ENCODE measurements around the gene RBM15.

Gene RBM15

GRCh38 chr1:110335265-110335664 lies 3.9 kb upstream of the RBM15 start:
- Histone ChIP-seq H3K4me2 (ENCODE audit: low read length) (no peak overlapping the region), H3K4me1 (ENCODE audit: control insufficient read depth, low read length) (peaks cover 18% of the 10 kb centered on the region), H3K27ac (ENCODE audit: low read depth, low read length) (no peak overlapping the region)

GRCh38 chr1:110336300-110337039 lies 2.7 kb upstream of the RBM15 start:
- Histone ChIP-seq H3F3A (ENCODE audit: control insufficient read depth, insufficient read depth) (peaks cover 18% of the 10 kb centered on the region), H3K27ac (ENCODE audit: low read depth, low read length) (no peak overlapping the region), H3K9me2 (replicated peaks; ENCODE audit: control insufficient read depth, low read length) (no peaks in the 10 kb centered on the region), H3K4me2 (ENCODE audit: low read length) (peak overlapping the region; percentile 91), H3K9me3 (ENCODE audit: control insufficient read depth, insufficient read depth, low read length) (no peaks in the 10 kb centered on the region), H3K27me3 (ENCODE audit: control insufficient read depth, low read length) (no peaks in the 10 kb centered on the region), H4K20me1 (ENCODE audit: control insufficient read depth, insufficient read depth, low read depth, low read length) (peaks cover 14% of the 10 kb centered on the region), H3K4me3 (ENCODE audit: low read length) (peak overlapping the region; percentile 91), H3K4me1 (ENCODE audit: control insufficient read depth, low read length) (peaks cover 30% of the 10 kb centered on the region), H3K36me3 (ENCODE audit: control insufficient read depth, low read length) (peaks cover 31% of the 10 kb centered on the region), H3K79me2 (ENCODE audit: control insufficient read depth, low read length) (peaks cover 49% of the 10 kb centered on the region)
- TF ChIP-seq EZH2phosphoT487 (IDR thresholded peaks at IDR 0.05; ENCODE audit: borderline replicate concordance, low read length) (no peak), CTCF (IDR thresholded peaks at IDR 0.05; ENCODE audit: low read depth, low read length, poor library complexity, severe bottlenecking) (no peak)

More at GRCh38 chr1:110335265-110335664, 3.9 kb upstream of the RBM15 start:
- Histone ChIP-seq H3F3A (ENCODE audit: control insufficient read depth, insufficient read depth) (peaks cover 18% of the 10 kb centered on the region), H4K20me1 (ENCODE audit: control insufficient read depth, insufficient read depth, low read depth, low read length) (peaks cover 2% of the 10 kb centered on the region; the same call in 1 of the 2 replicates), H3K4me3 (ENCODE audit: low read length) (no peak overlapping the region), H3K27me3 (ENCODE audit: control insufficient read depth, low read length) (no peaks in the 10 kb centered on the region), H3K36me3 (ENCODE audit: control insufficient read depth, low read length) (peaks cover 19% of the 10 kb centered on the region), H3K9me2 (replicated peaks; ENCODE audit: control insufficient read depth, low read length) (no peaks in the 10 kb centered on the region), H3K9me3 (ENCODE audit: control insufficient read depth, insufficient read depth, low read length) (no peaks in the 10 kb centered on the region), H3K79me2 (ENCODE audit: control insufficient read depth, low read length) (peaks cover 37% of the 10 kb centered on the region)
- TF ChIP-seq EZH2phosphoT487 (IDR thresholded peaks at IDR 0.05; ENCODE audit: borderline replicate concordance, low read length): no peak
- TF ChIP-seq CTCF (IDR thresholded peaks at IDR 0.05; ENCODE audit: low read depth, low read length, poor library complexity, severe bottlenecking): no peak

DNA sequence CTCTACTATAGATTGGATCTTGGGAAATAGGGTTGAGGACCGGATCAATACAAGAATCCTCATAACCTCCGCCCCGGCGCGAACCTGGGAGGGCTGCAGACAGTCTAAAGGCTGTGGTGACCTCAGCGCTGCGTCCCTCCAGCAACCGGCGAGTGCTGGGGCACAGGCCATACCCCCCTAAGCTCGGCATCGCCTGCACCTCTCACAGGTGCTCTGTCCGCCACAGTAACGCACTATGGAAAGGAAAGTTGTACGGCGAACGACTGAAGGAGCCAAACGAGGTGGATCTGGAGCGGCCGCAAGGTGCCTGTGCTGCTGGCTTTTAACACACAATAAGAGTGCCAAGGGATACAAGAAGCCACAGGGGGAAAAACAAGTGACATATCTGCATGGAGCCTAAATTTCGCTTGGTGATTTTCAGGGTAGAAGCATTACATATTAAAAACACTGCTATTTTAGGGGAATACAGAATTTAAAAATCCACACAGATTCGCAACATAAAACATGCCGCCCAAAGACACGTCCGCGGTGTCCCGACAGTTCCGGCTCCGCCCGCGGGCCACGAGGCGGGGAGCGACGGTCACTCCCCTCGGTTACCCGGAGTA lies 1.4 kb upstream of the RBM15 start:
- H3K27me3 ChIP-seq (ENCODE audit: control insufficient read depth, low read length): no peaks in the 10 kb centered on the region
- peaks cover 62% of the 10 kb centered on the region for H3K79me2 ChIP-seq (ENCODE audit: control insufficient read depth, low read length)
- TF ChIP-seq EZH2phosphoT487 (IDR thresholded peaks at IDR 0.05; ENCODE audit: borderline replicate concordance, low read length): no peak
- no peak for TF ChIP-seq CTCF (IDR thresholded peaks at IDR 0.05; ENCODE audit: low read depth, low read length, poor library complexity, severe bottlenecking)
- peaks cover 18% of the 10 kb centered on the region for H3F3A ChIP-seq (ENCODE audit: control insufficient read depth, insufficient read depth)
- H4K20me1 ChIP-seq (ENCODE audit: control insufficient read depth, insufficient read depth, low read depth, low read length): peaks cover 27% of the 10 kb centered on the region
- peaks cover 42% of the 10 kb centered on the region for H3K4me1 ChIP-seq (ENCODE audit: control insufficient read depth, low read length)
- no peaks in the 10 kb centered on the region for H3K9me2 ChIP-seq (replicated peaks; ENCODE audit: control insufficient read depth, low read length)
- no peaks in the 10 kb centered on the region for H3K9me3 ChIP-seq (ENCODE audit: control insufficient read depth, insufficient read depth, low read length)
- H3K36me3 ChIP-seq (ENCODE audit: control insufficient read depth, low read length): peaks cover 44% of the 10 kb centered on the region
- peak overlapping the region; percentile 91 for H3K4me3 ChIP-seq (ENCODE audit: low read length)
- H3K27ac ChIP-seq (ENCODE audit: low read depth, low read length): peak overlapping the region; percentile 93
- peak overlapping the region; percentile 91 for H3K4me2 ChIP-seq (ENCODE audit: low read length)
